ENCODE measurements around the gene WWOX. TPM values are rescaled to one million over a fixed set of nuclear protein-coding genes. Genes with fewer than 3 reads are reported as not detected.

The WWOX gene
- total RNA-seq, 1 experiment from 2014 or later, result 79.9 TPM

DNA sequence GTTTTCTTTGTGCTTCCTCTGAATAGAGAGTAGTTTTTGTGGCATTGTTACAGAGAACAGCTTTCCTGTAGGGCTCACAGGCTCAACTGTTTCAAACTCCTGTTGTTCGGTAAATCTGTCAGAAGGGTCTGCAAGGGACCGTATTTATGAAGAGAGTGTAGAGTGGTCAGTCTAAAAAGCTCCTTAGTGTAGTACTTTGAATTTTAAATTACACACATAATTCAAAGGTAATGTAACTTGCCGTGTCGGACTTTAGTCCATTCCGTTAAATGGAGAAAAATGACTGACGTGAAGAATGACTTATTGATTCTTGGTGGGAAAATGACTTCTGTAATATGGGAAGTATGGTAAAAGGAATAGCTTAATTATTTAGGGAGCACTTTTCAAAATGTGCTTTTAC, 190.9 kb downstream of the WWOX start:
- CTCF ChIA-PET, result no interaction called here
- TF ChIP-seq, protein P1, sequence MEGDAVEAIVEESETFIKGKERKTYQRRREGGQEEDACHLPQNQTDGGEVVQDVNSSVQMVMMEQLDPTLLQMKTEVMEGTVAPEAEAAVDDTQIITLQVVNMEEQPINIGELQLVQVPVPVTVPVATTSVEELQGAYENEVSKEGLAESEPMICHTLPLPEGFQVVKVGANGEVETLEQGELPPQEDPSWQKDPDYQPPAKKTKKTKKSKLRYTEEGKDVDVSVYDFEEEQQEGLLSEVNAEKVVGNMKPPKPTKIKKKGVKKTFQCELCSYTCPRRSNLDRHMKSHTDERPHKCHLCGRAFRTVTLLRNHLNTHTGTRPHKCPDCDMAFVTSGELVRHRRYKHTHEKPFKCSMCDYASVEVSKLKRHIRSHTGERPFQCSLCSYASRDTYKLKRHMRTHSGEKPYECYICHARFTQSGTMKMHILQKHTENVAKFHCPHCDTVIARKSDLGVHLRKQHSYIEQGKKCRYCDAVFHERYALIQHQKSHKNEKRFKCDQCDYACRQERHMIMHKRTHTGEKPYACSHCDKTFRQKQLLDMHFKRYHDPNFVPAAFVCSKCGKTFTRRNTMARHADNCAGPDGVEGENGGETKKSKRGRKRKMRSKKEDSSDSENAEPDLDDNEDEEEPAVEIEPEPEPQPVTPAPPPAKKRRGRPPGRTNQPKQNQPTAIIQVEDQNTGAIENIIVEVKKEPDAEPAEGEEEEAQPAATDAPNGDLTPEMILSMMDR (conservative IDR thresholded peaks at IDR 0.05; ENCODE audit: low read depth, low read length), result no peak
- TF ChIP-seq EZH2 (IDR thresholded peaks at IDR 0.05; ENCODE audit: borderline replicate concordance, low read depth, low read length, poor library complexity, severe bottlenecking), result no peak
- Histone ChIP-seq H3K36me3 (ENCODE audit: insufficient read depth, low read length, poor library complexity, severe bottlenecking) (no peaks in the 10 kb centered on the region), H3K4me3 (ENCODE audit: low read depth, low read length, poor library complexity, severe bottlenecking) (no peak overlapping the region), H3K9me3 (ENCODE audit: low read depth, low read length, poor library complexity, severe bottlenecking) (peaks cover 11% of the 10 kb centered on the region), H3K4me1 (ENCODE audit: insufficient read depth, low read length, poor library complexity, severe bottlenecking) (no peaks in the 10 kb centered on the region), H3K27me3 (replicated peaks; ENCODE audit: insufficient read depth, low read depth, low read length, poor library complexity) (no peaks in the 10 kb centered on the region), H3K27ac (ENCODE audit: low read depth, low read length, poor library complexity, severe bottlenecking) (no peak overlapping the region)
- BruUV-seq (replicated peaks), result no TSS peak
- no peak for DNase-seq (ENCODE audit: low spot score)
- POLR2A ChIA-PET (ENCODE audit: low non-redundant PET), result no interaction called here
- intact Hi-C loops (cut with micrococcal nuclease; ENCODE audit: unreplicated experiment), result no loop called here

DNA sequence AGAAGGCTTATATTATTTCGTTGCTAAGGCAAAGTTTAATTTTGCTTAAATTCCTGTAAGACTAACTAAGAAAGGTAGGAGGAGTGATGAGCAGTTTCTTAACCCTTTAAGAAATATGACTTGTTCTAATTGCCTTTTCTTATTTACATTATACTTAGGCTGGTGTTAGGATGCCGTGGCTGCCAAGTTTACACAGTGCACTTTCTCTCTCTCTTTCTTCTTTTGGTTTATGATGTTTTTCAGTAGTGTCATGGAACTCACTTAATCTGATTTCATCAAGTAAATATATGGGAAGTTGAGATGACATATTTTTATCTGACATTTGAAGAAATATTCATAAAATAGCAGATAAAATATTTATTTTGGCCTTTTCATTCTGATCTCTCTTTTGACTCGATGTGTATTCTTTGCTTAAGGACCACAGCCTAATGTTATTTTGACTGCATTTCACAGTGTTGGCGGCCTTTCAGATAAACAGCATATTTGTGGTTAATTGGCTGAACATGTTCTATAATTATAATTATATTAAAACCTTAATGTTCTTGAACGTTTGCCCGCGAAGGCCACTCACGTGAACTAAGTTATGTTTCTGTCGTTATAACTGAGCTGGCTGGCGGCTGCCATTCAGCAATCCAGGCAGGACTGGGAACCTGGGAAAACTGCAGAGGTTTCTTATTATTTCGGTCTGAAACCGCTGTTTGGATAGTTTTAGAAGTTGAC, 191.6 kb downstream of the WWOX start:
- no peak for DNase-seq (ENCODE audit: low spot score)
- ChIA-PET POLR2A (ENCODE audit: low non-redundant PET) (no interaction called here), CTCF (no interaction called here)
- H3K4me3 ChIP-seq (ENCODE audit: low read depth, low read length, poor library complexity, severe bottlenecking), result no peak overlapping the region
- TF ChIP-seq EZH2 (IDR thresholded peaks at IDR 0.05; ENCODE audit: borderline replicate concordance, low read depth, low read length, poor library complexity, severe bottlenecking), result no peak
- TF ChIP-seq, protein P1 (conservative IDR thresholded peaks at IDR 0.05; ENCODE audit: low read depth, low read length), result no peak
- H3K4me1 ChIP-seq (ENCODE audit: insufficient read depth, low read length, poor library complexity, severe bottlenecking), result no peaks in the 10 kb centered on the region
- BruUV-seq (replicated peaks), result no TSS peak
- H3K27me3 ChIP-seq (replicated peaks; ENCODE audit: insufficient read depth, low read depth, low read length, poor library complexity), result no peaks in the 10 kb centered on the region
- intact Hi-C loops (cut with micrococcal nuclease; ENCODE audit: unreplicated experiment), result no loop called here
- H3K9me3 ChIP-seq (ENCODE audit: low read depth, low read length, poor library complexity, severe bottlenecking), result peaks cover 11% of the 10 kb centered on the region
- no peaks in the 10 kb centered on the region for H3K36me3 ChIP-seq (ENCODE audit: insufficient read depth, low read length, poor library complexity, severe bottlenecking)
- no peak overlapping the region for H3K27ac ChIP-seq (ENCODE audit: low read depth, low read length, poor library complexity, severe bottlenecking)

DNA sequence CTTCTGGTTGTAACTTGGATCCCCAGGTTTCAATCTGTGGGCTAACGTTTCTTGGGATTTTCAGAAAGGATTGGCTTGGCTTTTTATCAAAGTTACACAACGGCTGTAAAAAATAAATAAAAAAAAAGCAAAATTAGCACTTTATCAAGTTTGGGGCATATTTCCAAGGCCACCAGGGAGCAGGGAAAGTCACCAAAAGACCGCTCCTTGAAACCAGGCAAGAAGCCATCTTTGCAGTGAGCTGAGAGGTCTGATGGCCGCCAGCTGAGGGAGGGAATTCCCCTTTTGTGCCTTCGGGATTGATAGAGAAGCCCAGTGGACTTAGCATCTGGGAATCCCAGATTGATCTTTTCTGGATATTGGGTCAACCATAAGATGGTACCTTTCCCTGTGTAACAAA, 192.2 kb downstream of the WWOX start:
- no peak for TF ChIP-seq EZH2 (IDR thresholded peaks at IDR 0.05; ENCODE audit: borderline replicate concordance, low read depth, low read length, poor library complexity, severe bottlenecking)
- no peak overlapping the region for H3K27ac ChIP-seq (ENCODE audit: low read depth, low read length, poor library complexity, severe bottlenecking)
- H3K4me1 ChIP-seq (ENCODE audit: insufficient read depth, low read length, poor library complexity, severe bottlenecking), result no peaks in the 10 kb centered on the region
- H3K9me3 ChIP-seq (ENCODE audit: low read depth, low read length, poor library complexity, severe bottlenecking), result peaks cover 11% of the 10 kb centered on the region
- no peak overlapping the region for H3K4me3 ChIP-seq (ENCODE audit: low read depth, low read length, poor library complexity, severe bottlenecking)
- BruUV-seq (replicated peaks), result no TSS peak
- intact Hi-C loops (cut with micrococcal nuclease; ENCODE audit: unreplicated experiment), result no loop called here
- POLR2A ChIA-PET (ENCODE audit: low non-redundant PET), result no interaction called here
- no peaks in the 10 kb centered on the region for H3K27me3 ChIP-seq (replicated peaks; ENCODE audit: insufficient read depth, low read depth, low read length, poor library complexity)
- CTCF ChIA-PET, result no interaction called here
- H3K36me3 ChIP-seq (ENCODE audit: insufficient read depth, low read length, poor library complexity, severe bottlenecking), result no peaks in the 10 kb centered on the region
- DNase-seq (ENCODE audit: low spot score), result no peak

Measured in A673 (cell line).